GM21717 (cell line): ENCODE data around the gene SLC6A16.
A peak's percentile ranks its signal among the peaks of the same experiment; 100 is the strongest.

Experiments
- ATAC-seq: cut with Tn5 transposase; IDR thresholded peaks from one replicate; pipeline ENCODE4 v1.9.1; 2021; ENCODE audit warnings: mild to moderate bottlenecking, moderate library complexity; ENCODE audit not compliant: unreplicated experiment

SLC6A16 gene

GRCh38 chr19:49347191-49347590 is 22.2 kb upstream of the SLC6A16 start:
- ATAC-seq, result no peak

- ATAC-seq, result no peak
These were observed 19.8 kb upstream of the SLC6A16 start for GRCh38 chr19:49344505-49345423.

GRCh38 chr19:49343123-49343522 is 18.1 kb upstream of the SLC6A16 start:
- ATAC-seq, result no peak

- no peak for ATAC-seq
These were observed 17.3 kb upstream of the SLC6A16 start for GRCh38 chr19:49342291-49342721.

- ATAC-seq, result no peak
These were observed 16.1 kb upstream of the SLC6A16 start for GRCh38 chr19:49340865-49341718.

- ATAC-seq, result no peak
These were observed 15.3 kb upstream of the SLC6A16 start for GRCh38 chr19:49340069-49340864.

- ATAC-seq, result no peak
These were observed 14.5 kb upstream of the SLC6A16 start for GRCh38 chr19:49339301-49340068.

- no peak for ATAC-seq
These were observed 13.8 kb upstream of the SLC6A16 start for GRCh38 chr19:49338691-49339300.

GRCh38 chr19:49338023-49338677 is 13.2 kb upstream of the SLC6A16 start:
- ATAC-seq, result no peak

- ATAC-seq, result no peak
These were observed 12.5 kb upstream of the SLC6A16 start for GRCh38 chr19:49337267-49338022.

GRCh38 chr19:49336482-49337266 is 11.7 kb upstream of the SLC6A16 start:
- no peak for ATAC-seq

- ATAC-seq, result no peak
These were observed 10.9 kb upstream of the SLC6A16 start for GRCh38 chr19:49335784-49336481.

GRCh38 chr19:49335071-49335783 is 10.2 kb upstream of the SLC6A16 start, which contains the start of gene CD37:
Gene CD37, plus strand, starts transcription at chr19:49335406. Its CDS starts 135 bp downstream, at chr19:49335541.
- no peak for ATAC-seq

GRCh38 chr19:49333811-49334288 is 8.9 kb upstream of the SLC6A16 start:
- peak; percentile 35 for ATAC-seq

- no peak for ATAC-seq
These were observed 8.4 kb upstream of the SLC6A16 start for GRCh38 chr19:49333418-49333805.
